ENCODE measurements around the gene PNMA3. TPM values are rescaled to one million over a fixed set of nuclear protein-coding genes. Genes with fewer than 3 reads are reported as not detected.

PNMA3 gene
- total RNA-seq, 1 experiment from 2014 or later: not detected

DNA sequence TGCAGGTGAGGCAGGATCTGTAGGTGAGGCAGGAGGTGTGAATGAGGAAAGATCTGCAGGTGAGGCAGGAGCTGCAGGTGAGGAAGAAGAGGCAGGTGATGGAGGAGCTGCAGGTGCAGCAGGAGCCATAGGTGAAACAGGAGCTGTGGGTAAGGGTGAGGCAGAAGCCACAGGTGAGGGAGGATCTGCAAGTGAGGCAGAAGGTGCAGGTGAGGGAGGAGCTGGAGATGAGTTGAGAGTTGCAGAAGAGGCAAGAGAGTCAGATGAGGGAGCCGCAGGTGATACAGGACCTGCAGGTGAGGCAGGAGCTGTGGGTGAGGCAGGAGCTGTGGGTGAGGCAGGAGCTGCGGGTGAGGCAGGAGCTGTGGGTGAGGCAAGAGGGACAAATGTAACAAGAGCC lies 27.1 kb upstream of the PNMA3 start:
- CTCF ChIA-PET: interaction anchor here (1.1 kb wide), 1 partner anchor 88 kb away, joined by 4 read pairs; no protein-coding TSS in a partner anchor
- TF ChIP-seq, protein P1, sequence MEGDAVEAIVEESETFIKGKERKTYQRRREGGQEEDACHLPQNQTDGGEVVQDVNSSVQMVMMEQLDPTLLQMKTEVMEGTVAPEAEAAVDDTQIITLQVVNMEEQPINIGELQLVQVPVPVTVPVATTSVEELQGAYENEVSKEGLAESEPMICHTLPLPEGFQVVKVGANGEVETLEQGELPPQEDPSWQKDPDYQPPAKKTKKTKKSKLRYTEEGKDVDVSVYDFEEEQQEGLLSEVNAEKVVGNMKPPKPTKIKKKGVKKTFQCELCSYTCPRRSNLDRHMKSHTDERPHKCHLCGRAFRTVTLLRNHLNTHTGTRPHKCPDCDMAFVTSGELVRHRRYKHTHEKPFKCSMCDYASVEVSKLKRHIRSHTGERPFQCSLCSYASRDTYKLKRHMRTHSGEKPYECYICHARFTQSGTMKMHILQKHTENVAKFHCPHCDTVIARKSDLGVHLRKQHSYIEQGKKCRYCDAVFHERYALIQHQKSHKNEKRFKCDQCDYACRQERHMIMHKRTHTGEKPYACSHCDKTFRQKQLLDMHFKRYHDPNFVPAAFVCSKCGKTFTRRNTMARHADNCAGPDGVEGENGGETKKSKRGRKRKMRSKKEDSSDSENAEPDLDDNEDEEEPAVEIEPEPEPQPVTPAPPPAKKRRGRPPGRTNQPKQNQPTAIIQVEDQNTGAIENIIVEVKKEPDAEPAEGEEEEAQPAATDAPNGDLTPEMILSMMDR (IDR thresholded peaks at IDR 0.05; ENCODE audit: unreplicated experiment): no peak
- Mint-ChIP-seq H3K9me3 (ENCODE audit: low read depth, unreplicated experiment) (no peaks in the 10 kb centered on the region), H3K27ac (ENCODE audit: unreplicated experiment) (no peak overlapping the region), H3K36me3 (ENCODE audit: insufficient read depth, unreplicated experiment) (no peaks in the 10 kb centered on the region), H3K4me3 (ENCODE audit: low read depth, unreplicated experiment) (no peak overlapping the region), H3K4me1 (ENCODE audit: low read depth, unreplicated experiment) (no peaks in the 10 kb centered on the region), H3K27me3 (ENCODE audit: unreplicated experiment) (peaks cover 39% of the 10 kb centered on the region)
- no peak for DNase-seq
- intact Hi-C loops (cut with micrococcal nuclease; ENCODE audit: unreplicated experiment): no loop called here
- BruUV-seq (replicated peaks): no TSS peak

DNA sequence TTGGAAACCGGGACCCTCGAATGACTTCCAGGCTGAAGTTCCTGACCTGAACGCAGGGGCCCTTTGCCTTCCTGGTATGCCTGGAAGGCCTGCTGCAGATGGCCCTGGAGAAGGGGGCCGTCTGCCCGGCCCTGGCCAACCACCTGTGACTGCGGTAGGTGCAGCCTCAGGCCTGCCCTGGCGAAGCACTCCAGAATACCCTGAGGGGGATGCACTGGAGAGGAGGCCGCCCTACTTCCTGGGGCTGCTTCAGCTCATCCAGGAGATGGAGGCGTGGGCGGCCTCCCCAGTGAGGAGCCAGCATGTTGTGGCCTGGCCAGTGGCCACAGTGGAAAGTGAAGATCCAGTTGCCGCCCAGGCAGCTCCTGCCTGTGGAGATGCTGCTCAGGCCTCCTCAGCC lies 26.4 kb upstream of the PNMA3 start:
- TF ChIP-seq, protein P1 (IDR thresholded peaks at IDR 0.05; ENCODE audit: unreplicated experiment): no peak
- CTCF ChIA-PET: interaction anchor here (1.1 kb wide), 1 partner anchor 88 kb away, joined by 4 read pairs; no protein-coding TSS in a partner anchor
- H3K4me3 Mint-ChIP-seq (ENCODE audit: low read depth, unreplicated experiment): no peak overlapping the region
- no peaks in the 10 kb centered on the region for H3K36me3 Mint-ChIP-seq (ENCODE audit: insufficient read depth, unreplicated experiment)
- no peak for DNase-seq
- H3K27me3 Mint-ChIP-seq (ENCODE audit: unreplicated experiment): peaks cover 46% of the 10 kb centered on the region
- H3K9me3 Mint-ChIP-seq (ENCODE audit: low read depth, unreplicated experiment): no peaks in the 10 kb centered on the region
- BruUV-seq (replicated peaks): no TSS peak
- intact Hi-C loops (cut with micrococcal nuclease; ENCODE audit: unreplicated experiment): loop anchor here (5.0 to 10.0 kb wide), 2 partner anchors 73 to 475 kb away; no protein-coding TSS in a partner anchor
- H3K27ac Mint-ChIP-seq (ENCODE audit: unreplicated experiment): no peak overlapping the region
- no peaks in the 10 kb centered on the region for H3K4me1 Mint-ChIP-seq (ENCODE audit: low read depth, unreplicated experiment)

DNA sequence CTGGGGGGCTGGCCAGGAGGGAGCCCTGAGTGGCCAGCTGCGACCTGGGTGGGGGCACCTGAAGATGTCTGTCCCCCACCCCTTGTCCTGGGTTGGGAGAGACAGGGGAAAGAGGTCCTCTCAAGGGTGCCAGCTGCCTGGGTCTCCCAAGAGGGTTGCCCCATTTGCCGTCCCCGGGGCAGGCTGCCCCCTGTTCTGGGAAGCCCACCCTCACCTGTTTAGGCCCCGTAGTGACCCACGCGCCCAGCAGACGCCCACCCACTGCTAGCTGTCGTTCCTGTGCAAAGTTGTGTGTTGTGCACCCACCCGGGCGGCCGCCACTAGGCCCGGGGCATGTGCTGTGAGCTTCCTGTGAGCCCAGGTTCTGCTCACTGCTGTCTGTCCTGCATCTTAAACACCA lies 25.5 kb upstream of the PNMA3 start:
- DNase-seq: no peak
- no peaks in the 10 kb centered on the region for H3K4me1 Mint-ChIP-seq (ENCODE audit: low read depth, unreplicated experiment)
- peaks cover 50% of the 10 kb centered on the region for H3K27me3 Mint-ChIP-seq (ENCODE audit: unreplicated experiment)
- intact Hi-C loops (cut with micrococcal nuclease; ENCODE audit: unreplicated experiment): loop anchor here (5.0 to 10.0 kb wide), 2 partner anchors 74 to 474 kb away; no protein-coding TSS in a partner anchor
- CTCF ChIA-PET: no interaction called here
- no peak overlapping the region for H3K4me3 Mint-ChIP-seq (ENCODE audit: low read depth, unreplicated experiment)
- TF ChIP-seq, protein P1 (IDR thresholded peaks at IDR 0.05; ENCODE audit: unreplicated experiment): no peak
- H3K27ac Mint-ChIP-seq (ENCODE audit: unreplicated experiment): no peak overlapping the region
- H3K36me3 Mint-ChIP-seq (ENCODE audit: insufficient read depth, unreplicated experiment): no peaks in the 10 kb centered on the region
- H3K9me3 Mint-ChIP-seq (ENCODE audit: low read depth, unreplicated experiment): no peaks in the 10 kb centered on the region
- no TSS peak for BruUV-seq (replicated peaks)

DNA sequence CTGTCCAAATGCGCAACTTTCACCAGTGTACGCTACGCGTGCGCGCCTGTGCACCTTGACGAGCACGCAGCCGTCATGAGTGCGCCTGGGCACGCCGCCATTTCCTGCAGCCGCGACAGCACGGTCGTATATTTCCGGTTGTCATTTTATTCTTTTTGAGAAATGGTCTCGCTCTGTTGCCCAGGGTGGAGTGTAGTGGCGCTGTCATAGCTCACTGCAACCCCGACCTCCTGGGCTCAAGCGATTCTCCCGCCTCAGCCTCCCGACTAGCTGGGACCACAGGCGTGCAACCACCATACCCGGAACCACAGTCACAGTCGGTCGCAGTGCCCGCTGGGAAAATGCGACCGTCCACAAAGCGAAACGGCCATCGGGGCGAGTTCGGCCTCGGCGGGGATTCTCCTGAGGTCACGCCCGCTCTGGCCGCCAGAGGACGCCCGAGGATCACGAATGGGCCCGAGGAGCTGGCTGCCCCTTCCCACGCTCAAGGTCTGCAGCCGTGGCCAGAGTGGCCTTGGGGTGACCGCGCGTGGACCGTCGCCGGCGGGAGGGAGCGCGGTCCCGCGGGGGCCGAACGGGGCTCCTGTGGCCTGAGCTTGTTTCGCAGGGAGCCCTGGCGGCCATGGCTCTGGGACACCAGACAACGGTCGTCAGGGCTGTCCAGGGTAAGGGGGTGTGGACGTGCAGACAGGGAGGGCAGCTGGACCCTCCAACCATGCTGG lies 23.7 kb upstream of the PNMA3 start:
- TF ChIP-seq, protein P1 (IDR thresholded peaks at IDR 0.05; ENCODE audit: unreplicated experiment): peak; percentile 88
- Mint-ChIP-seq H3K9me3 (ENCODE audit: low read depth, unreplicated experiment) (no peaks in the 10 kb centered on the region), H3K27ac (ENCODE audit: unreplicated experiment) (no peak overlapping the region), H3K4me1 (ENCODE audit: low read depth, unreplicated experiment) (no peaks in the 10 kb centered on the region), H3K4me3 (ENCODE audit: low read depth, unreplicated experiment) (no peak overlapping the region), H3K36me3 (ENCODE audit: insufficient read depth, unreplicated experiment) (no peaks in the 10 kb centered on the region), H3K27me3 (ENCODE audit: unreplicated experiment) (peaks cover 60% of the 10 kb centered on the region)
- no TSS peak for BruUV-seq (replicated peaks)
- DNase-seq: peak; percentile 76
- intact Hi-C loops (cut with micrococcal nuclease; ENCODE audit: unreplicated experiment): loop anchor here (5.0 to 10.0 kb wide), 2 partner anchors 75 to 472 kb away; no protein-coding TSS in a partner anchor
- CTCF ChIA-PET: interaction anchor here (0.7 to 1.3 kb wide), 4 partner anchors 10 to 428 kb away, joined by 3 to 4 read pairs (median 3); no protein-coding TSS in a partner anchor

Measured in Calu3 (cell line).